ENCODE measurements around the gene SGK2. TPM values are rescaled to one million over a fixed set of nuclear protein-coding genes. Genes with fewer than 3 reads are reported as not detected.
"Not testable (repeated sequence)": the region's sequence is repeated elsewhere in the genome, so short reads cannot be mapped to it uniquely, and the experiment has no call there.

Gene SGK2
- total RNA-seq, 1 donor from 2014 or later, result 0.32 TPM

GRCh38 chr20:43571771-43572170 is 12.9 kb downstream of the SGK2 start:
- Mint-ChIP-seq H3K4me1 (ENCODE audit: low read depth) (no peaks in the 10 kb centered on the region), H3K27me3 (ENCODE audit: low read depth) (no peaks in the 10 kb centered on the region), H3K9me3 (no peaks in the 10 kb centered on the region), H3K4me3 (ENCODE audit: low read depth) (no peak overlapping the region), H3K36me3 (ENCODE audit: low read depth) (no peaks in the 10 kb centered on the region), H3K27ac (no peak overlapping the region)
- intact Hi-C loops (cut with micrococcal nuclease), result no loop called here
- no peak for DNase-seq (ENCODE audit: low spot score)

DNA sequence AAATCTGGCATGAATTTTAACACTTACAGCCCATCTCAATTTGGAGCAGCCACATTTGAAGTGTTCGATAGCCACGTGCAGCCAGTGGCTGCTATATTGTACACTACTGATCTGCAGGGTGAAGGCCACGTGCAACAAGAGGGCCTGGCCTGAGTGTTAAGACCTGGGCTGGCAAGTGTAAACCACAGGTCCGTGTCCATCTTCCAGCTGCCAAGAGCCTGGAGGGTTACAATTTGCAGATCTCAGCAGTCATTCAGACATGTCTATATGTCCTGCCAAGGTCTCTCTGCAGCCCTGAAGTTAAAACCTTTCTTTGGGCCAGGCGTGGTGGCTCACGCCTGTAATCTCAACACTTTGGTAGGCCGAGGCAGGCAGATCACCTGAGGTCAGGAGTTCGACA is 14.1 kb downstream of the SGK2 start:
- H3K27ac Mint-ChIP-seq, result no peak overlapping the region
- H3K36me3 Mint-ChIP-seq (ENCODE audit: low read depth), result no peaks in the 10 kb centered on the region
- H3K27me3 Mint-ChIP-seq (ENCODE audit: low read depth), result no peaks in the 10 kb centered on the region
- no peak overlapping the region for H3K4me3 Mint-ChIP-seq (ENCODE audit: low read depth)
- H3K4me1 Mint-ChIP-seq (ENCODE audit: low read depth), result no peaks in the 10 kb centered on the region
- no peak for DNase-seq (ENCODE audit: low spot score)
- H3K9me3 Mint-ChIP-seq, result no peaks in the 10 kb centered on the region
- intact Hi-C loops (cut with micrococcal nuclease), result no loop called here

DNA sequence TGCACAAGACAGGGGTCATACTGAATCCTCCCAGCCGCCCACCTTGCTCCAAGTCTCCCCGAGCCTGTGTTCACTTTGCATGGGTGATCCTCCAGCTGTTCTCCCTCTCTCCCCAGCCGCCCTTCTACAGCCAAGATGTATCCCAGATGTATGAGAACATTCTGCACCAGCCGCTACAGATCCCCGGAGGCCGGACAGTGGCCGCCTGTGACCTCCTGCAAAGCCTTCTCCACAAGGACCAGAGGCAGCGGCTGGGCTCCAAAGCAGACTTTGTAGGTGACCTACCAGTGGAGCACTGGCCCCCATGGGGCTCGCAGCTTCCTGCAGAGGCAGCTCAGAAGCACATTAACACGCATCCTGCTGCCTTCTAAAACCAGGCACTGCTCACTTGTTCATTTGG is 17.3 kb downstream of the SGK2 start:
- no peaks in the 10 kb centered on the region for H3K36me3 Mint-ChIP-seq (ENCODE audit: low read depth)
- intact Hi-C loops (cut with micrococcal nuclease), result no loop called here
- no peak for DNase-seq (ENCODE audit: low spot score)
- no peaks in the 10 kb centered on the region for H3K4me1 Mint-ChIP-seq (ENCODE audit: low read depth)
- no peaks in the 10 kb centered on the region for H3K27me3 Mint-ChIP-seq (ENCODE audit: low read depth)
- no peaks in the 10 kb centered on the region for H3K9me3 Mint-ChIP-seq
- no peak overlapping the region for H3K4me3 Mint-ChIP-seq (ENCODE audit: low read depth)
- H3K27ac Mint-ChIP-seq, result no peak overlapping the region

GRCh38 chr20:43579861-43580793 is 21.3 kb downstream of the SGK2 start:
- no peaks in the 10 kb centered on the region for H3K4me1 Mint-ChIP-seq (ENCODE audit: low read depth)
- H3K9me3 Mint-ChIP-seq, result no peaks in the 10 kb centered on the region
- no peak for DNase-seq (ENCODE audit: low spot score)
- peaks cover 4% of the 10 kb centered on the region for H3K27me3 Mint-ChIP-seq (ENCODE audit: low read depth)
- no peak overlapping the region for H3K4me3 Mint-ChIP-seq (ENCODE audit: low read depth)
- intact Hi-C loops (cut with micrococcal nuclease), result no loop called here
- H3K36me3 Mint-ChIP-seq (ENCODE audit: low read depth), result no peaks in the 10 kb centered on the region
- H3K27ac Mint-ChIP-seq, result no peak overlapping the region

DNA sequence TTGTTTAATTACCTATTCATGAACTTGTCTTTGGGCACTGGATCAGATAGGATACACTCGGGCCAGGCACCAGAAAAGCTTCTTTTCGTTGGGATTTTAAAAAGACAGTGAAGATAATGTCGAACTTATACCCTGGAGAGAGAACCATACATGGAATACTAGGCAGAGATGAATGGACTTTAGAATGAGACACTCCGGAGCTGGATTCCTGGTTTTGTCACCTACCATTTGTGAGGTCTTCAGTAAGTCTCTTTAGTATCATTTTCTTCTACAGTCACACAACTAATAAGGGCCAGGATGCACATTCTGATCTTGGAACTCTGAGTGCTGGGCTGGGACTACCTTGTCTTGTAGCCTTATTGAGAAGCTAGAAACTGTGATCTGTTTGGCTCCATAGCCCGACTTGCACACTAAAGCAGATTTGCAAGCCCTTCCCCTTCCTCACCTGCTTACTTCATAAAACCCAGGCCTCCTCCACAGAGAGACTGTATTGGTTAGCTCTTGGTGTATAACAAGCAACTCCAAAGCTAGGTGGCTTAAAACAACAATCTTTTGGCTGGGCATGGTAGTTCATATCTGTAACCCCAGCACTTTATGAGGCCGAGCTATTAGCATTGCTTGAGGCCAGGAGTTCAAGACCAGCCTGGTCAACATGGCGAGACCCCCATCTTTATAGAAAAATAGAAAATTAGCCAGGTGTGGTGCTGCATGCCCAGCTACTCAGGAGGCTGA is 24.5 kb downstream of the SGK2 start:
- Mint-ChIP-seq H3K9me3 (no peaks in the 10 kb centered on the region), H3K4me3 (ENCODE audit: low read depth) (no peak overlapping the region), H3K27ac (no peak overlapping the region), H3K36me3 (ENCODE audit: low read depth) (no peaks in the 10 kb centered on the region), H3K4me1 (ENCODE audit: low read depth) (no peaks in the 10 kb centered on the region), H3K27me3 (ENCODE audit: low read depth) (peaks cover 6% of the 10 kb centered on the region)
- no peak for DNase-seq (ENCODE audit: low spot score)
- intact Hi-C loops (cut with micrococcal nuclease), result no loop called here

- Mint-ChIP-seq H3K4me3 (ENCODE audit: low read depth) (no peak overlapping the region), H3K27me3 (ENCODE audit: low read depth) (peaks cover 6% of the 10 kb centered on the region), H3K4me1 (ENCODE audit: low read depth) (no peaks in the 10 kb centered on the region), H3K27ac (no peak overlapping the region), H3K9me3 (no peaks in the 10 kb centered on the region), H3K36me3 (ENCODE audit: low read depth) (no peaks in the 10 kb centered on the region)
- intact Hi-C loops (cut with micrococcal nuclease), result no loop called here
- no peak for DNase-seq (ENCODE audit: low spot score)
Observed at GRCh38 chr20:43583982-43584432, 25.2 kb downstream of the SGK2 start.

GRCh38 chr20:43584448-43585136 is 25.8 kb downstream of the SGK2 start:
- Mint-ChIP-seq H3K4me1 (ENCODE audit: low read depth) (no peaks in the 10 kb centered on the region), H3K27ac (no peak overlapping the region), H3K9me3 (no peaks in the 10 kb centered on the region), H3K36me3 (ENCODE audit: low read depth) (no peaks in the 10 kb centered on the region), H3K27me3 (ENCODE audit: low read depth) (peaks cover 6% of the 10 kb centered on the region), H3K4me3 (ENCODE audit: low read depth) (no peak overlapping the region)
- no peak for DNase-seq (ENCODE audit: low spot score)
- intact Hi-C loops (cut with micrococcal nuclease), result no loop called here

- intact Hi-C loops (cut with micrococcal nuclease), result no loop called here
- no peak for DNase-seq (ENCODE audit: low spot score)
- H3K27ac Mint-ChIP-seq, result no peak overlapping the region
Observed at GRCh38 chr20:43586641-43587040, 27.8 kb downstream of the SGK2 start.

DNA sequence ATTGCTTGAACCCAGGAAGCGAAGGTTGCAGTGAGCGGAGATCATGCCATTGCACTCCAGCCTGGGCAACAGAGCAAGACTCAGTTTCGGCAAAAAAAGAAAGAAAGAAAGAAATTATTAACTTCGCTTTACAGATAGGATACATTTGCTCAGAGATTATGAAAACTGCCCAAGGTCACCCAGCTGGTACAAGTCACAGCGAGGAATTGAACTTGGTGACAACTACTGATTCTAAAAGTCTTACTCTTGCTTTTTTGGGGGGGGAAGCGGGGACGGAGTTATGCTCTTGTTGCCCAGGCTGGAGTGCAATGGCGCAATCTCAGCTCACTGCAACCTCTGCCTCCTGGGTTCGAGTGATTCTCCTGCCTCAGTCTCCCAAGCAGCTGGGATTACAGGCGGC is 29.7 kb downstream of the SGK2 start:
- H3K27me3 Mint-ChIP-seq (ENCODE audit: low read depth); H3K9me3 Mint-ChIP-seq; DNase-seq (ENCODE audit: low spot score); H3K27ac Mint-ChIP-seq; H3K4me3 Mint-ChIP-seq (ENCODE audit: low read depth); H3K36me3 Mint-ChIP-seq (ENCODE audit: low read depth); intact Hi-C loops (cut with micrococcal nuclease): not testable (repeated sequence)
- peaks cover 12% of the 10 kb centered on the region for H3K4me1 Mint-ChIP-seq (ENCODE audit: low read depth)

More at GRCh38 chr20:43586641-43587040, 27.8 kb downstream of the SGK2 start:
- Mint-ChIP-seq H3K4me3 (ENCODE audit: low read depth) (no peak overlapping the region), H3K9me3 (no peaks in the 10 kb centered on the region), H3K36me3 (ENCODE audit: low read depth) (no peaks in the 10 kb centered on the region), H3K4me1 (ENCODE audit: low read depth) (peaks cover 12% of the 10 kb centered on the region), H3K27me3 (ENCODE audit: low read depth) (peaks cover 6% of the 10 kb centered on the region)

DNA sequence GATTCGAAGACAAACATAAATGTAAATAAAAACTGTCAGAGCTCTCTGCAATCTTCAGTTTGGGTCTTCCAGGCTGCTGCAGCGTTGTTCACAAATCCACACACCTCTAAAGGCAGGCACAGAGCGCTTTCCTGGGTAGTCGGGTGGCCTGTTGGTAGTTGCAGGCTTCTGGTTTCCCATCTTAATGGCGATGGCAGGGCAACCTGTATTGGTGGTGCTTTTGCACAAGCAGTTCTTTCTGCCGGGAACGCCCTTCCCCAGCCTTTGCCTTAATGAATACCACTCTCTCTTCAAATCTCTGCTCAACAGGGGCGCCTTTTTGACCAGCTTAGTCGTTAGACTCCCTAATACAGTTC is 31.2 kb downstream of the SGK2 start:
- Mint-ChIP-seq H3K4me3 (ENCODE audit: low read depth) (peak overlapping the region; percentile 87), H3K27me3 (ENCODE audit: low read depth) (peaks cover 2% of the 10 kb centered on the region), H3K9me3 (no peaks in the 10 kb centered on the region), H3K4me1 (ENCODE audit: low read depth) (peaks cover 12% of the 10 kb centered on the region), H3K27ac (peak overlapping the region; percentile 93), H3K36me3 (ENCODE audit: low read depth) (peaks cover 9% of the 10 kb centered on the region)
- no peak for DNase-seq (ENCODE audit: low spot score)
- intact Hi-C loops (cut with micrococcal nuclease), result loop anchor here (1.0 to 5.0 kb wide), 3 partner anchors 75 to 722 kb away; partner anchors contain the start of genes FITM2 and SRSF6

- Mint-ChIP-seq H3K4me1 (ENCODE audit: low read depth) (peaks cover 12% of the 10 kb centered on the region), H3K27me3 (ENCODE audit: low read depth) (peaks cover under 1% of the 10 kb centered on the region), H3K36me3 (ENCODE audit: low read depth) (peaks cover 9% of the 10 kb centered on the region), H3K9me3 (no peaks in the 10 kb centered on the region), H3K27ac (peak within 1 kb of the TSS; percentile 93), H3K4me3 (ENCODE audit: low read depth) (peak within 1 kb of the TSS; percentile 87)
- peak; percentile 85 for DNase-seq (ENCODE audit: low spot score)
- intact Hi-C loops (cut with micrococcal nuclease), result loop anchor here (1.0 to 5.0 kb wide), 3 partner anchors 76 to 722 kb away; partner anchors contain the start of genes FITM2 and SRSF6
Observed at GRCh38 chr20:43590392-43591303, 31.8 kb downstream of the SGK2 start, which contains the start of gene IFT52. TSS of gene IFT52 (plus strand) at chr20:43590937. CDS start at chr20:43594699, 3,762 bp downstream.

DNA sequence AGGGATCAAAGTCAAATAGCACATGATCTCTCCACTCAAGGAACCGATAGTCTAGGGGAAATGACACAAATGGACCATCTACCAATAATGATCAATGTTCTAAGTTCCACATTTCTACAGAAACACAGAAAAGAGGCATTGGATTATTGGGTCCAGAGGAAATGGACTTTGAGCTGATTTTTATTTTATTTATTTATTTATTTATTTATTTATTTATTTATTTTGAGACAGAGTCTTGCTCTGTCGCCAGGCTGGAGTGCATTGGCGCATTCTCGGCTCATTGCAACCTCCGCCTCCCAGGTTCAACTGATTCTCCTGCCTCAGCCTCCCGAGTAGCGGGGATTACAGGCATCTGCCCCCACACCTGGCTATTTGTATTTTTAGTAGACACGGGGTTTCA is 43.1 kb downstream of the SGK2 start:
- H3K27ac Mint-ChIP-seq; H3K9me3 Mint-ChIP-seq; H3K27me3 Mint-ChIP-seq (ENCODE audit: low read depth); H3K4me3 Mint-ChIP-seq (ENCODE audit: low read depth); DNase-seq (ENCODE audit: low spot score); H3K4me1 Mint-ChIP-seq (ENCODE audit: low read depth); intact Hi-C loops (cut with micrococcal nuclease): not testable (repeated sequence)
- H3K36me3 Mint-ChIP-seq (ENCODE audit: low read depth), result peaks cover 16% of the 10 kb centered on the region

Measured in activated T-helper 2 cell treated with anti-CD3 and anti-CD28 coated beads, Interferon-gamma antibody, Interleukin-2, Interleukin-4, amounts not matched to agents 10 μg/mL and 5 μg/mL and 100 μg/mL, durations not matched to agents 14 hours and 24 hours and 36 hours (primary cell).